Measurements from ENCODE around the gene G3BP1. TPM values are rescaled to one million over a fixed set of nuclear protein-coding genes. Genes with fewer than 3 reads are reported as not detected.

The G3BP1 gene
- total and polyA plus RNA-seq, 9 of the 15 experiments (the other 6 are each of a cell fraction or from before 2014, with no cell fraction given) = 54.7 to 264 (median 105) TPM

DNA sequence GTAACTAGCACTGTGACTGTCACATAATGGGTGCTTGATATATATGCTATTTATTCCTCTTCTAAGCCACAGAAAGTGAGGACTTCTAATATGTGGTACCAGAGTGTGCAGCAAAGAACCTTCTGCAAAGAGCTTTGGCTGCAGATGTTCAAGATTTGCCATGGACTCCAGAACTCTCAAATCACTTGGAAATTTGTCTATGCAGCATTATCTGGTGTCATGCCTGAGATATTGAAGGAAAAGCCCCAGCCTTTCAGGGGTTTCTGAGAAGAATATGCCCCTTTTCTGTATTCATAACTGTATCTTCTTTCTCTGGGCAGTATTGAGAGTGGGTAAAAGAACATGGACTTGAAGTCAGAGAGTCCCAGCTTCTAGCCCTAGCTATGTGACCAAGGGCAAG, 4.8 kb upstream of the G3BP1 start:
- DNase-seq (ENCODE audit: extremely low read depth in 1 of 4, low spot score in 3 of 4) = no peak
- H3K9ac ChIP-seq (ENCODE audit: insufficient read depth in 1 of 2, low read depth in 2 of 2, low read length in 2 of 2) = no peak overlapping the region
- no peaks in the 10 kb centered on the region for H3K9me3 ChIP-seq (replicated peaks; ENCODE audit: control insufficient read depth, insufficient read depth, low read depth, low read length)
- FAIRE-seq = no peak
- no TSS peak for BruUV-seq (replicated peaks)
- H3K27ac ChIP-seq (ENCODE audit: extremely low read depth, low read depth, low read length) = no peak overlapping the region
- no peak overlapping the region for H2AFZ ChIP-seq (ENCODE audit: low read depth, low read length)
- ATAC-seq = no peak
- peaks cover 17% of the 10 kb centered on the region; the same call in 2 of the 3 replicates for H3K79me2 ChIP-seq (ENCODE audit: control insufficient read depth, insufficient read depth, low read length)
- no peaks in the 10 kb centered on the region for H3K36me3 ChIP-seq (ENCODE audit: control insufficient read depth, insufficient read depth, low read length)
- H3K4me1 ChIP-seq (replicated peaks in 1 of 2; ENCODE audit: control insufficient read depth in 2 of 2, insufficient read depth in 2 of 2, low read length in 2 of 2) = peaks cover 0 to 19% of the 10 kb centered on the region in 2 experiments; a peak in 2 of 5 replicates
- H3K4me2 ChIP-seq (ENCODE audit: insufficient read depth, low read length) = no peak overlapping the region
- intact Hi-C loops (cut with micrococcal nuclease) (no loop called here), in situ Hi-C loops (cut with MboI) (no loop called here)
- no peak overlapping the region for H3K4me3 ChIP-seq
- TF ChIP-seq ZFX (CRISPR knock-in tag; IDR thresholded peaks at IDR 0.05) = no peak
- TF ChIP-seq MAFF (IDR thresholded peaks at IDR 0.05; ENCODE audit: low read length) = peak; percentile 65
- no peak for TF ChIP-seq GTF2F1 (IDR thresholded peaks at IDR 0.05; ENCODE audit: low read depth, low read length)
- TF ChIP-seq MAFK (IDR thresholded peaks at IDR 0.05; ENCODE audit: low read length) = peak; percentile 39; the same call in 1 of the 2 replicates
- TF ChIP-seq C11orf30 (IDR thresholded peaks at IDR 0.05; ENCODE audit: low read depth) = peak; percentile 75
- no peak for TF ChIP-seq BRF1 (IDR thresholded peaks at IDR 0.05; ENCODE audit: borderline replicate concordance, extremely low read depth, insufficient read length)
- TF ChIP-seq JUN (IDR thresholded peaks at IDR 0.05; ENCODE audit: borderline replicate concordance, low read depth, low read length) = no peak
- TF ChIP-seq JUN (CRISPR knock-in tag; IDR thresholded peaks at IDR 0.05; ENCODE audit: borderline replicate concordance) = no peak
- peak; percentile 83 for TF ChIP-seq ZNF316 (IDR thresholded peaks at IDR 0.05)
- peak; percentile 58 for TF ChIP-seq MAFG (tag; conservative IDR thresholded peaks at IDR 0.05)
- H3K27me3 ChIP-seq (ENCODE audit: control insufficient read depth in 2 of 2, insufficient read depth in 2 of 2, low read length in 2 of 2) = no peaks in the 10 kb centered on the region
- ChIA-PET CTCF (ENCODE audit: low intra/inter-chr PET ratio) (no interaction called here), POLR2A (interaction anchor here (0.6 kb wide), 2 partner anchors 18 to 525 kb away, joined by 3 read pairs; no protein-coding TSS in a partner anchor)
- H3K9me1 ChIP-seq (ENCODE audit: control insufficient read depth, insufficient read depth, low read length) = no peaks in the 10 kb centered on the region
- H4K20me1 ChIP-seq (replicated peaks; ENCODE audit: control insufficient read depth, insufficient read depth, low read length) = no peaks in the 10 kb centered on the region

All from K562 (cell line).